Measurements from ENCODE around the gene MEIS2.

The MEIS2 gene

DNA sequence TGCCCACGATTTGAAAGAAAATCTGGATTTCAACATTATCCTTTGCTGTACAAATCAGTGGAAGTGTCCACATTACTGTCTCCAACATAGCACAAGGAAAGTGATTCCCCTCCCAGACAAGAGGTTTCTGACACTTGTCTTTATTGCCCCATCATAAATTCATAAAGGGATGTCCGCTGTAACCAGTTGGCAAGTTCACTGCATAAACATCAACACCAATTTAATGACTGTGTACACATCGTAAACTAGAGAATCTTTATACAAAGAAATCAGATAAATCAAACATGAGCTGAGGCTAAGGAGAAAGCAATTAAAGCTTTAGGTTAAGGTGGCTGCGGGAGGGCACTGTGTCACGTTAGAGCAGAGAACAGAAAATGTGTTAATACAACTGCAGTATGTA lies 129.8 kb downstream of the MEIS2 start:
- no peaks in the 10 kb centered on the region for H3K9me3 ChIP-seq (ENCODE audit: control insufficient read depth in 2 of 2, low read length in 2 of 2)
- no peaks in the 10 kb centered on the region for H3K36me3 ChIP-seq (ENCODE audit: control insufficient read depth in 2 of 2, insufficient read depth in 2 of 2, low read length in 2 of 2)
- no peak overlapping the region for H3K27ac ChIP-seq (ENCODE audit: low read depth in 2 of 2, low read length in 2 of 2)
- no peaks in the 10 kb centered on the region for H3K4me1 ChIP-seq (ENCODE audit: control insufficient read depth in 2 of 2, insufficient read depth in 2 of 2, low read length in 2 of 2)
- H3K9ac ChIP-seq (ENCODE audit: low read depth in 1 of 2, low read length in 2 of 2) = no peak overlapping the region
- H3K27me3 ChIP-seq (ENCODE audit: control insufficient read depth in 2 of 2, insufficient read depth in 2 of 2, low read length in 2 of 2) = peaks cover 5 to 9% of the 10 kb centered on the region in 2 donors
- H3K4me3 ChIP-seq (ENCODE audit: low read length in 2 of 2) = no peak overlapping the region

GRCh38 chr15:36967929-36968328 lies 132.4 kb downstream of the MEIS2 start:
- Histone ChIP-seq H3K27me3 (ENCODE audit: control insufficient read depth in 2 of 2, insufficient read depth in 2 of 2, low read length in 2 of 2) (peaks cover 5 to 9% of the 10 kb centered on the region in 2 donors), H3K4me1 (ENCODE audit: control insufficient read depth in 2 of 2, insufficient read depth in 2 of 2, low read length in 2 of 2) (no peaks in the 10 kb centered on the region), H3K9me3 (ENCODE audit: control insufficient read depth in 2 of 2, low read length in 2 of 2) (no peaks in the 10 kb centered on the region), H3K9ac (ENCODE audit: low read depth in 1 of 2, low read length in 2 of 2) (no peak overlapping the region), H3K36me3 (ENCODE audit: control insufficient read depth in 2 of 2, insufficient read depth in 2 of 2, low read length in 2 of 2) (no peaks in the 10 kb centered on the region), H3K27ac (ENCODE audit: low read depth in 2 of 2, low read length in 2 of 2) (no peak overlapping the region), H3K4me3 (ENCODE audit: low read length in 2 of 2) (no peak overlapping the region)

GRCh38 chr15:36966708-36967107 lies 133.6 kb downstream of the MEIS2 start:
- Histone ChIP-seq H3K36me3 (ENCODE audit: control insufficient read depth in 2 of 2, insufficient read depth in 2 of 2, low read length in 2 of 2) (no peaks in the 10 kb centered on the region), H3K27ac (ENCODE audit: low read depth in 2 of 2, low read length in 2 of 2) (no peak overlapping the region), H3K9me3 (ENCODE audit: control insufficient read depth in 2 of 2, low read length in 2 of 2) (no peaks in the 10 kb centered on the region), H3K27me3 (ENCODE audit: control insufficient read depth in 2 of 2, insufficient read depth in 2 of 2, low read length in 2 of 2) (peaks cover 5 to 8% of the 10 kb centered on the region in 2 donors), H3K4me1 (ENCODE audit: control insufficient read depth in 2 of 2, insufficient read depth in 2 of 2, low read length in 2 of 2) (no peaks in the 10 kb centered on the region), H3K4me3 (ENCODE audit: low read length in 2 of 2) (no peak overlapping the region), H3K9ac (ENCODE audit: low read depth in 1 of 2, low read length in 2 of 2) (no peak overlapping the region)

DNA sequence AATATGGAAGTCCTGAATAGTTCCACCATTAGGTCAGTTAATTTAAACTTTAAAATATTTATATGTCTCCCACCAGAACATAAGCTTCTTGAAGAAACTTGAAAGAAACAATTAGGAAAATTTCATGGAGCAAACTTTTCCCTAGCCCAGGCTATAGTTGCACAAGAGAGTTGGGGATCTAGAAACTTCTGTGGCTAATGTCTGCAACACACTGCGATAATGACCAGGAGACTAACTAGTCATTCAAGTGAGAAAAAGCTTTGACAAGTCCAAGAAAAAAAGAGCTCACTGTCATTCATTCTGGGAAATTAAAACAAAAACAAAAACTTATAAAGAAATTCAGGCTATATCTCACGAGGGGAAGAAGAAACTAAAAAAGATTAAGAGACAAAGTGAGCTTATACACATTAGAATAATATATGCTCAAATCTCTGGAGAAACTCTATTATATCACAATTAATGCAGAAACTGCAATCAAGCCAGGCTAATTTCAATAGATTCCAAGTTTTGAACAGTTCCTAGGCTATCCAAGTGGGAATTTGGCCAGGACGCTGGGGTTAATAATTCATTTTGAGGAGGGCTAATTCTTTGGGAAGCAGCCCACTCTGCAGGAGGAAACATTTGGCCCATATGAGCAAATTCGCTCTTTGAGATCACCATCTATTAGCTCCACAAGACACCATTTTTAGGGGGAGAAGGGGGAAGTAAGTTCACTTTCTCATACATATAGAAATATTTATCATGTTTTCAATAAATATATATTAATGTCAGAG lies 134.6 kb downstream of the MEIS2 start:
- H3K36me3 ChIP-seq (ENCODE audit: control insufficient read depth in 2 of 2, insufficient read depth in 2 of 2, low read length in 2 of 2) = no peaks in the 10 kb centered on the region
- H3K27ac ChIP-seq (ENCODE audit: low read depth in 2 of 2, low read length in 2 of 2) = no peak overlapping the region

GRCh38 chr15:36964626-36965025 lies 135.7 kb downstream of the MEIS2 start:
- H3K4me3 ChIP-seq (ENCODE audit: low read length in 2 of 2) = no peak overlapping the region
- H3K36me3 ChIP-seq (ENCODE audit: control insufficient read depth in 2 of 2, insufficient read depth in 2 of 2, low read length in 2 of 2) = no peaks in the 10 kb centered on the region
- H3K27me3 ChIP-seq (ENCODE audit: control insufficient read depth in 2 of 2, insufficient read depth in 2 of 2, low read length in 2 of 2) = peaks cover 5 to 8% of the 10 kb centered on the region in 2 donors
- no peak overlapping the region for H3K27ac ChIP-seq (ENCODE audit: low read depth in 2 of 2, low read length in 2 of 2)
- H3K9ac ChIP-seq (ENCODE audit: low read depth in 1 of 2, low read length in 2 of 2) = no peak overlapping the region
- no peaks in the 10 kb centered on the region for H3K9me3 ChIP-seq (ENCODE audit: control insufficient read depth in 2 of 2, low read length in 2 of 2)
- H3K4me1 ChIP-seq (ENCODE audit: control insufficient read depth in 2 of 2, insufficient read depth in 2 of 2, low read length in 2 of 2) = no peaks in the 10 kb centered on the region

More for the DNA sequence above, 134.6 kb downstream of the MEIS2 start:
- Histone ChIP-seq H3K9ac (ENCODE audit: low read depth in 1 of 2, low read length in 2 of 2) (no peak overlapping the region), H3K4me3 (ENCODE audit: low read length in 2 of 2) (no peak overlapping the region), H3K4me1 (ENCODE audit: control insufficient read depth in 2 of 2, insufficient read depth in 2 of 2, low read length in 2 of 2) (no peaks in the 10 kb centered on the region), H3K9me3 (ENCODE audit: control insufficient read depth in 2 of 2, low read length in 2 of 2) (no peaks in the 10 kb centered on the region), H3K27me3 (ENCODE audit: control insufficient read depth in 2 of 2, insufficient read depth in 2 of 2, low read length in 2 of 2) (peaks cover 5 to 8% of the 10 kb centered on the region in 2 donors)

DNA sequence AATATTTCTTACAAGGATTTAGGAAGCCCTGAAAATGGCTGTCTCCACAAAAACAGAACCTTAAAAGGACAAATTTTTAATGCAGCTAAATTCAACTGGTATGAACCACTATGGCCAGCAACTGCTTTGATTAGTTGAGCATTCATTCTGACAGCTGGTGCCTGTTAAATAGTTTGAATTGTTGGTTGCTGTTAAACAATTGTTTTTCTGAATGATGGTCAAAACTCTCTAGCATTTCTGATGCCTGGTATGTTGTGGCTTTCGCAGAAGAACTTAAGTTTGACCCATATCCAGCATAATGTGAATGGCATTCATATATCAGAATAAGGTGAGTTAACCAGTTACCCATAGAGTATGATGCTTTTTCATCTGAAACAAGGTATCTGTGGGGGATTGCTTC lies 138.4 kb downstream of the MEIS2 start:
- no peak overlapping the region for H3K27ac ChIP-seq (ENCODE audit: low read depth in 2 of 2, low read length in 2 of 2)
- peaks cover 0 to 6% of the 10 kb centered on the region in 2 donors for H3K27me3 ChIP-seq (ENCODE audit: control insufficient read depth in 2 of 2, insufficient read depth in 2 of 2, low read length in 2 of 2)
- H3K4me3 ChIP-seq (ENCODE audit: low read length in 2 of 2) = no peak overlapping the region
- no peaks in the 10 kb centered on the region for H3K4me1 ChIP-seq (ENCODE audit: control insufficient read depth in 2 of 2, insufficient read depth in 2 of 2, low read length in 2 of 2)
- H3K36me3 ChIP-seq (ENCODE audit: control insufficient read depth in 2 of 2, insufficient read depth in 2 of 2, low read length in 2 of 2) = no peaks in the 10 kb centered on the region
- H3K9ac ChIP-seq (ENCODE audit: low read depth in 1 of 2, low read length in 2 of 2) = no peak overlapping the region
- H3K9me3 ChIP-seq (ENCODE audit: control insufficient read depth in 2 of 2, low read length in 2 of 2) = no peaks in the 10 kb centered on the region

DNA sequence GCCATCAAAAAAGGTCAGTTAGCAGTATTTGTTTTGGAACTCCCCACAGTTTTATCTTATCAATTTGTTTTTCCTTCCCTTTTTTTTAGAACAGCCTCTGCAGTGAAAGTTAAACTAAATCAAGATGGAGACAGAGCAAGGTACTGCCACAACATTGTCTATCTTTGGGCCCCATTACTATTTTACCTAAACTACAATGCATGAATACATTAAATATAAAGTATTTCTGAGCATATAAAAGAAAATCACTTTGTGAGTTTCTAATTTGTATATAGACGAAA lies 139.5 kb downstream of the MEIS2 start:
- H3K27ac ChIP-seq (ENCODE audit: low read depth in 2 of 2, low read length in 2 of 2) = no peak overlapping the region
- no peaks in the 10 kb centered on the region for H3K36me3 ChIP-seq (ENCODE audit: control insufficient read depth in 2 of 2, insufficient read depth in 2 of 2, low read length in 2 of 2)
- no peaks in the 10 kb centered on the region for H3K9me3 ChIP-seq (ENCODE audit: control insufficient read depth in 2 of 2, low read length in 2 of 2)
- H3K9ac ChIP-seq (ENCODE audit: low read depth in 1 of 2, low read length in 2 of 2) = no peak overlapping the region
- H3K27me3 ChIP-seq (ENCODE audit: control insufficient read depth in 2 of 2, insufficient read depth in 2 of 2, low read length in 2 of 2) = peaks cover 0 to 6% of the 10 kb centered on the region in 2 donors
- H3K4me1 ChIP-seq (ENCODE audit: control insufficient read depth in 2 of 2, insufficient read depth in 2 of 2, low read length in 2 of 2) = no peaks in the 10 kb centered on the region
- no peak overlapping the region for H3K4me3 ChIP-seq (ENCODE audit: low read length in 2 of 2)

DNA sequence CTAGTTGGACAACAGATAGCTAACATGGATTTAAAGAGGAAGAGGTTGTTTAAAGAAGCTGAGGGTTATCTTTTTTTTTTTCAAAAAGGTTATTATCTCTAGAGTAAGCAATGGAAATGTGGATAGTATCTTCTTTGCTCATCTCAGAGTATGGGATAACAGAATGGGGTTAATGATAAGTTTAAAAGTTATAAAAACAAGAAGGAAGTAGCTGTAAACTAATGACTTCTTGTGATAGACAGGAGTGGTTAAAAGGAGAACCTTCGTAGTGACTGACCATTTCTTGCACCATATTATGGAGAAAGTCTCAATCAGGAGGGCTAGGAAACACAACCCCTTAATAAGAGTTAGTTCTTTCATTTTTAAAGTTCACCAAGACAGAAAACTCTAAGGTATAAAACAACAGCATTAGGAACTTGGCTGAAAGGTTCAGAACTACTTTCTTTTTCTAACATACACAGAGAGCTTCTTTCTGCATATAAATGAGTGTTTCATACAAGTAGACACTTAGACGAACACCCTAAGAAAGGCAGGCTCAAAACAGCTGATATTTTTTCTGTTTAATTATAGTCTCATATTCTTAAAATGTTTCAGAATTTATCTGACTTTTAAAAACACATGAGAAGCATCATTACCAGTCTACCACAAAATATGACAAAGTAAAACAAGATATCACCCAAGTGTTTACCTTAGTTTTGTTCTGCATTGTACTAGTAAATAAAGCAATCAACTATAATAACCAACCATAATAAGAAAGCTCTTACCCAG lies 140.0 kb downstream of the MEIS2 start:
- no peaks in the 10 kb centered on the region for H3K9me3 ChIP-seq (ENCODE audit: control insufficient read depth in 2 of 2, low read length in 2 of 2)
- no peaks in the 10 kb centered on the region for H3K4me1 ChIP-seq (ENCODE audit: control insufficient read depth in 2 of 2, insufficient read depth in 2 of 2, low read length in 2 of 2)
- no peak overlapping the region for H3K27ac ChIP-seq (ENCODE audit: low read depth in 2 of 2, low read length in 2 of 2)
- H3K9ac ChIP-seq (ENCODE audit: low read depth in 1 of 2, low read length in 2 of 2) = no peak overlapping the region
- H3K27me3 ChIP-seq (ENCODE audit: control insufficient read depth in 2 of 2, insufficient read depth in 2 of 2, low read length in 2 of 2) = peaks cover 0 to 6% of the 10 kb centered on the region in 2 donors
- no peak overlapping the region for H3K4me3 ChIP-seq (ENCODE audit: low read length in 2 of 2)
- no peaks in the 10 kb centered on the region for H3K36me3 ChIP-seq (ENCODE audit: control insufficient read depth in 2 of 2, insufficient read depth in 2 of 2, low read length in 2 of 2)

DNA sequence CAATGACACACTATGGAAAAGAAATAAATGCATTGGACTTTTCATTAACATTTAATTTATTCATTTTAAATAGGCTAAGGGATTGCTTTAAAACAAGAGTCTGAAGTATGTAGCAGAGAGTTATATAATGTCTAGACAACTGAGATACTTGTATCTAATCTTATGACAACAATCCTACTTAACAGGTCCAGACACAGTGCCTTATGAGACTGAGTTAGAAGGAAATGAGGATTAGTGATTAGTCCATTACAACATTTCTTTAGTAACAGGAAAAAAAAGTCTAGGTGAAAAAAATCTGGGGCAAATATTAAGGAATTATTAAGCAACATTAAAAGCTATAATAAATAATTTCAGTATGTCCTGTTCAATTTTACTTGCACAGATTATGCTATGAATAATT lies 140.6 kb downstream of the MEIS2 start:
- no peak overlapping the region for H3K9ac ChIP-seq (ENCODE audit: low read depth in 1 of 2, low read length in 2 of 2)
- no peak overlapping the region for H3K27ac ChIP-seq (ENCODE audit: low read depth in 2 of 2, low read length in 2 of 2)
- no peaks in the 10 kb centered on the region for H3K9me3 ChIP-seq (ENCODE audit: control insufficient read depth in 2 of 2, low read length in 2 of 2)
- H3K4me1 ChIP-seq (ENCODE audit: control insufficient read depth in 2 of 2, insufficient read depth in 2 of 2, low read length in 2 of 2) = no peaks in the 10 kb centered on the region
- no peak overlapping the region for H3K4me3 ChIP-seq (ENCODE audit: low read length in 2 of 2)
- no peaks in the 10 kb centered on the region for H3K36me3 ChIP-seq (ENCODE audit: control insufficient read depth in 2 of 2, insufficient read depth in 2 of 2, low read length in 2 of 2)
- H3K27me3 ChIP-seq (ENCODE audit: control insufficient read depth in 2 of 2, insufficient read depth in 2 of 2, low read length in 2 of 2) = peaks cover 0 to 6% of the 10 kb centered on the region in 2 donors

- Histone ChIP-seq H3K36me3 (ENCODE audit: control insufficient read depth in 2 of 2, insufficient read depth in 2 of 2, low read length in 2 of 2) (no peaks in the 10 kb centered on the region), H3K27me3 (ENCODE audit: control insufficient read depth in 2 of 2, insufficient read depth in 2 of 2, low read length in 2 of 2) (peaks cover 0 to 6% of the 10 kb centered on the region in 2 donors), H3K4me1 (ENCODE audit: control insufficient read depth in 2 of 2, insufficient read depth in 2 of 2, low read length in 2 of 2) (no peaks in the 10 kb centered on the region), H3K9ac (ENCODE audit: low read depth in 1 of 2, low read length in 2 of 2) (no peak overlapping the region), H3K4me3 (ENCODE audit: low read length in 2 of 2) (no peak overlapping the region), H3K27ac (ENCODE audit: low read depth in 2 of 2, low read length in 2 of 2) (no peak overlapping the region), H3K9me3 (ENCODE audit: control insufficient read depth in 2 of 2, low read length in 2 of 2) (no peaks in the 10 kb centered on the region)
Measured at GRCh38 chr15:36958606-36959005, 141.7 kb downstream of the MEIS2 start.
